ENCODE results near the gene C9orf72. TPM values are rescaled to one million over a fixed set of nuclear protein-coding genes. Genes with fewer than 3 reads are reported as not detected.

C9orf72 gene
- polyA plus RNA-seq, 1 donor: 32.1 TPM

DNA sequence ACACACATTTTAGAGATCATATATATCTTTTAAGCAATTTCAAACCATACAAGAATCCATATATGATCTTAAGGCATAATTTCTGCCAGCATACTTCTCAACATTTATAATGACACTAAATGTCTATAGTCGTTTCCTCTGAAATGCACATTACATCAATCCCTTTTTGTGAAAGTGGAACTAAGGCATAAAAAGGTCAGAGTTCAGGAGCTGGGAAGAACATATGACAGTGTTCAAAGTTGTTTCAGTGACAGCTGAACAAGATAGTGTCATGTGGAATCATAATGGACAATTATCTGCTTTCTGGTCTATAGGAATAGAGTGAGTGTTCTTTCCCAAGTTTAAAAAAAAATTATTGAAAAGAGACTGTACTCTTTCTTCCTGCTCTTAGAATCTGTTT lies 41.2 kb downstream of the C9orf72 start:
- peaks cover 17% of the 10 kb centered on the region for H3K4me1 ChIP-seq (ENCODE audit: control insufficient read depth, insufficient read depth, low read length)

GRCh38 chr9:27530915-27531755 lies 42.1 kb downstream of the C9orf72 start:
- no peaks in the 10 kb centered on the region for H3K9me3 ChIP-seq (ENCODE audit: control insufficient read depth, low read depth, low read length)
- DNase-seq: no peak
- H3K36me3 ChIP-seq (ENCODE audit: control insufficient read depth, insufficient read depth, low read length): no peaks in the 10 kb centered on the region
- H3K27me3 ChIP-seq (ENCODE audit: control insufficient read depth, insufficient read depth, low read length): no peaks in the 10 kb centered on the region
- H3K4me3 ChIP-seq (ENCODE audit: low read length): no peak overlapping the region
- WGBS (ENCODE audit: insufficient coverage, low lambda C conversion rate): no CpG with 5 or more reads among the region's 4 CpGs
- peaks cover 15% of the 10 kb centered on the region for H3K4me1 ChIP-seq (ENCODE audit: control insufficient read depth, insufficient read depth, low read length)
- peak overlapping the region; percentile 37 for H3K27ac ChIP-seq (ENCODE audit: low read length)

More for the DNA sequence above, 41.2 kb downstream of the C9orf72 start:
- H3K27me3 ChIP-seq (ENCODE audit: control insufficient read depth, insufficient read depth, low read length): no peaks in the 10 kb centered on the region
- WGBS (ENCODE audit: insufficient coverage, low lambda C conversion rate): no CpG with 5 or more reads among the region's 1 CpG
- no peak overlapping the region for H3K4me3 ChIP-seq (ENCODE audit: low read length)
- H3K27ac ChIP-seq (ENCODE audit: low read length): peak overlapping the region; percentile 46
- H3K9me3 ChIP-seq (ENCODE audit: control insufficient read depth, low read depth, low read length): no peaks in the 10 kb centered on the region
- peak in 1 of 2 donors; percentile 79 for DNase-seq
- no peaks in the 10 kb centered on the region for H3K36me3 ChIP-seq (ENCODE audit: control insufficient read depth, insufficient read depth, low read length)

- no peaks in the 10 kb centered on the region for H3K9me3 ChIP-seq (ENCODE audit: control insufficient read depth, low read depth, low read length)
- H3K27ac ChIP-seq (ENCODE audit: low read length): peak within 1 kb of the TSS; percentile 98
- DNase-seq: peak; percentile 79 to 83
- H3K27me3 ChIP-seq (ENCODE audit: control insufficient read depth, insufficient read depth, low read length): no peaks in the 10 kb centered on the region
- peak within 1 kb of the TSS; percentile 63 for H3K4me3 ChIP-seq (ENCODE audit: low read length)
- WGBS (ENCODE audit: insufficient coverage, low lambda C conversion rate): no CpG with 5 or more reads among the region's 74 CpGs
- H3K36me3 ChIP-seq (ENCODE audit: control insufficient read depth, insufficient read depth, low read length): peaks cover 6% of the 10 kb centered on the region
- H3K4me1 ChIP-seq (ENCODE audit: control insufficient read depth, insufficient read depth, low read length): peaks cover 8% of the 10 kb centered on the region
These were observed 43.7 kb downstream of the C9orf72 start, which contains the start of gene MOB3B for GRCh38 chr9:27529316-27530278. TSS of gene MOB3B (minus strand) at chr9:27529814. CDS start at chr9:27455550, 74,264 bp downstream.

GRCh38 chr9:27528886-27529315 lies 44.4 kb downstream of the C9orf72 start:
- Histone ChIP-seq H3K9me3 (ENCODE audit: control insufficient read depth, low read depth, low read length) (no peaks in the 10 kb centered on the region), H3K27me3 (ENCODE audit: control insufficient read depth, insufficient read depth, low read length) (no peaks in the 10 kb centered on the region), H3K36me3 (ENCODE audit: control insufficient read depth, insufficient read depth, low read length) (peaks cover 11% of the 10 kb centered on the region), H3K4me1 (ENCODE audit: control insufficient read depth, insufficient read depth, low read length) (peaks cover 8% of the 10 kb centered on the region), H3K27ac (ENCODE audit: low read length) (peak overlapping the region; percentile 98), H3K4me3 (ENCODE audit: low read length) (peak overlapping the region; percentile 63)
- no CpG with 5 or more reads among the region's 25 CpGs for WGBS (ENCODE audit: insufficient coverage, low lambda C conversion rate)
- DNase-seq: peak; percentile 54 to 77

DNA sequence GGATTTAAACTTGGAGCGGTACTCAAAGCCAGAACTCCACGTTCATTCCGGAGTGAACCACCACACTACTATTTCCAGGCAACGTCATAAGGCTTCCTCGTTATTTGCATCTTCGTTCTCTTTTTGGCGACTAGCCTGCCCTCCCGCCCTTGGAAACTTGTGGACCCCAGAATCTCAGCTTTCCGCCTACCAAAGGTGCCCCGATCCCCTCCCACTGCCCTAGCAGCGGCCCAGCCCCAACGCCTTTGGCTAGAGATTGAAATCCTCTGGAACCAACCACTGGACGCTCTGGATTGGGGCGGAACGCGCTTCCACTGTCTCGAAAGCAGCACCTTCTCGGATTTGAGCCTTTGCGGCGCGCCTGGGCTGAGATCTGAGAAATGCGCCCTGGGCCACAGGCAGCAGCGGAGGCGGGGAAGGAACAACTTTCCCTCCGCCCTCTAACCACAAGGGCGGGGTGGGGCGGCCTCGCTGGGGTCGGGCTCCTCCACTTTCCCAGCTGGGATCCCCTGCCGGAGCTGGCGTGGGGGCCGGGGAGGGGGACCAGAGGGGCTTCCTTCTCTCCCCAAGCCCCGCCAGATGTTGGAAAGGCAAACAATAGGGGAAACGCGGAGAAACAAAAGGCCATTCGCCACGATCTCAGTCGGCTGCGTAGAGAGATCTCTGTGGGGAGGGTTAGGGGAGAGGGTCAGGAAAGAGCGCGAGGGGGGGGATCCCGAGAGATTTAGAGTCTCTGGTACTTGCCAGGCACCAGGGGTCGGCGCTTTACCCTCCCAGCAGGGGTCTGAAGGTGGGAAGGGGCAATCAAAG lies 45.0 kb downstream of the C9orf72 start:
- Histone ChIP-seq H3K27me3 (ENCODE audit: control insufficient read depth, insufficient read depth, low read length) (no peaks in the 10 kb centered on the region), H3K27ac (ENCODE audit: low read length) (peak overlapping the region; percentile 98), H3K9me3 (ENCODE audit: control insufficient read depth, low read depth, low read length) (no peaks in the 10 kb centered on the region), H3K4me1 (ENCODE audit: control insufficient read depth, insufficient read depth, low read length) (peaks cover 8% of the 10 kb centered on the region), H3K36me3 (ENCODE audit: control insufficient read depth, insufficient read depth, low read length) (peaks cover 11% of the 10 kb centered on the region), H3K4me3 (ENCODE audit: low read length) (peak overlapping the region; percentile 63)
- peak; percentile 77 to 87 for DNase-seq
- WGBS (ENCODE audit: insufficient coverage, low lambda C conversion rate): no CpG with 5 or more reads among the region's 44 CpGs

DNA sequence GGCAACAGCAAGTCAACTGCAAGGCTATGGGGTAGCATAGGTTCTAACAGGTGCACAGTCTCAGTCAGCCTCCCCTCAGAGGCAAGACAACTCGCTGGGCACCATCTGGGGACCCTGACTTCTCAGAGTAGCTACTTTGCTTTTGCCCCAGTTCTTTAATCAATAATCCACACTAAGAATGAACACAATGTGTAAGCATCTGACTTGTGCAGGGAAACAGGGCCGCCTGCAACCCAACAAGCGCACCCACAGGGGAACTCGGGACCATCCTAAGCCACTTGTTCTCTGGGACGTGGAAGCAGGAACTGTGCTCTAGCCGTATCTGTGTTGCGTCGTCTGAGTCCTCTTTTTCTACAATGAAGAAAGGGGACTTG lies 45.6 kb downstream of the C9orf72 start:
- H3K36me3 ChIP-seq (ENCODE audit: control insufficient read depth, insufficient read depth, low read length): peaks cover 11% of the 10 kb centered on the region
- WGBS (ENCODE audit: insufficient coverage, low lambda C conversion rate): no CpG with 5 or more reads among the region's 8 CpGs
- peaks cover 8% of the 10 kb centered on the region for H3K4me1 ChIP-seq (ENCODE audit: control insufficient read depth, insufficient read depth, low read length)
- DNase-seq: no peak
- peak overlapping the region; percentile 63 for H3K4me3 ChIP-seq (ENCODE audit: low read length)
- H3K27ac ChIP-seq (ENCODE audit: low read length): peak overlapping the region; percentile 98
- no peaks in the 10 kb centered on the region for H3K27me3 ChIP-seq (ENCODE audit: control insufficient read depth, insufficient read depth, low read length)
- no peaks in the 10 kb centered on the region for H3K9me3 ChIP-seq (ENCODE audit: control insufficient read depth, low read depth, low read length)

GRCh38 chr9:27524236-27524635 lies 49.0 kb downstream of the C9orf72 start, which contains the start of gene IFNK:
TSS of gene IFNK (plus strand) at chr9:27524290. CDS start at chr9:27524337, 47 bp downstream.
- DNase-seq: no peak
- WGBS (ENCODE audit: insufficient coverage, low lambda C conversion rate): no CpG with 5 or more reads among the region's 2 CpGs

DNA sequence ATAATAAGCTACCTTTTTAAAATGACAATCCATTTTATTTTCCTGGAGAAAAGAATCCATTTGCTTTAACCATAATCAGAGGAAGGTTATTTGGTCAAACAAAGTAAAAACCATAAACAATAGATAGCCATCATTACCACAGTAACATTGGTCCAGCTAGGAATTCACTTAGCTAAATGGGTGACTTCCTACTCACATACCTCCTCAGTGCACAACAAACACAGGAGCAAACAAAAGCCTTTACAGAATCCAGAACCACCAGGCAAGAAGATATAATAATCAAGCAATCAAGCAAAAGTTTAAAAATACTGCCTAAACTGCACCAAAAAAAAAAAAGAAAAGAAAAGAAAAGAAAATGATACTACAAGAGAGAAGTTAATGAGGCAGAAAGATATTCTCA lies 50.1 kb downstream of the C9orf72 start:
- DNase-seq: no peak
- H3K36me3 ChIP-seq (ENCODE audit: control insufficient read depth, insufficient read depth, low read length): peaks cover 14% of the 10 kb centered on the region
- H3K27ac ChIP-seq (ENCODE audit: low read length): no peak overlapping the region
- no peaks in the 10 kb centered on the region for H3K27me3 ChIP-seq (ENCODE audit: control insufficient read depth, insufficient read depth, low read length)
- H3K9me3 ChIP-seq (ENCODE audit: control insufficient read depth, low read depth, low read length): no peaks in the 10 kb centered on the region
- H3K4me3 ChIP-seq (ENCODE audit: low read length): no peak overlapping the region
- H3K4me1 ChIP-seq (ENCODE audit: control insufficient read depth, insufficient read depth, low read length): peaks cover 13% of the 10 kb centered on the region

More at GRCh38 chr9:27524236-27524635, 49.0 kb downstream of the C9orf72 start, which contains the start of gene IFNK:
- Histone ChIP-seq H3K36me3 (ENCODE audit: control insufficient read depth, insufficient read depth, low read length) (peaks cover 13% of the 10 kb centered on the region), H3K4me1 (ENCODE audit: control insufficient read depth, insufficient read depth, low read length) (peaks cover 10% of the 10 kb centered on the region), H3K27me3 (ENCODE audit: control insufficient read depth, insufficient read depth, low read length) (no peaks in the 10 kb centered on the region), H3K9me3 (ENCODE audit: control insufficient read depth, low read depth, low read length) (no peaks in the 10 kb centered on the region), H3K4me3 (ENCODE audit: low read length) (no peak within 1 kb of the TSS), H3K27ac (ENCODE audit: low read length) (no peak within 1 kb of the TSS)

GRCh38 chr9:27520986-27521385 lies 52.3 kb downstream of the C9orf72 start:
- H3K36me3 ChIP-seq (ENCODE audit: control insufficient read depth, insufficient read depth, low read length): peaks cover 16% of the 10 kb centered on the region
- no peak overlapping the region for H3K27ac ChIP-seq (ENCODE audit: low read length)
- H3K4me3 ChIP-seq (ENCODE audit: low read length): no peak overlapping the region
- H3K9me3 ChIP-seq (ENCODE audit: control insufficient read depth, low read depth, low read length): no peaks in the 10 kb centered on the region
- no CpG with 5 or more reads among the region's 4 CpGs for WGBS (ENCODE audit: insufficient coverage, low lambda C conversion rate)
- no peaks in the 10 kb centered on the region for H3K27me3 ChIP-seq (ENCODE audit: control insufficient read depth, insufficient read depth, low read length)
- DNase-seq: no peak
- H3K4me1 ChIP-seq (ENCODE audit: control insufficient read depth, insufficient read depth, low read length): peaks cover 10% of the 10 kb centered on the region

All from large intestine (tissue), 3 donors.